Endothelial cell of umbilical vein (primary cell): Measurements from ENCODE around the gene MAPK8.

Experiments used
- CTCF ChIP-seq, 2 donors: IDR thresholded peaks; 1 replicate in 1 of 2; 2 replicates in 1 of 2; pipeline ENCODE4 v1.5.1; 2011; ENCODE audit warnings: low read length in 2 of 2, mild to moderate bottlenecking in 2 of 2, moderate library complexity in 2 of 2, control low read depth in 1 of 2, inconsistent platforms in 1 of 2, low read depth in 1 of 2; ENCODE audit not compliant: insufficient read depth in 1 of 2; ENCODE audit errors: extremely low read depth in 1 of 2
- EZH2 ChIP-seq: IDR thresholded peaks from 2 replicates; pipeline ENCODE4 v1.6.1; 2012; ENCODE audit warnings: borderline replicate concordance, low read depth, mild to moderate bottlenecking, moderate library complexity, low read length, inconsistent platforms; ENCODE audit not compliant: severe bottlenecking
- FOS ChIP-seq: IDR thresholded peaks from 2 replicates; pipeline ENCODE4 v1.6.1; 2011; ENCODE audit warnings: mild to moderate bottlenecking, low read length, moderate library complexity, borderline replicate concordance; ENCODE audit not compliant: insufficient read depth
- POLR2A ChIP-seq: IDR thresholded peaks from 2 replicates; pipeline ENCODE4 v1.6.1; 2012; ENCODE audit warnings: low read depth, mild to moderate bottlenecking, control low read depth, low read length

DNA sequence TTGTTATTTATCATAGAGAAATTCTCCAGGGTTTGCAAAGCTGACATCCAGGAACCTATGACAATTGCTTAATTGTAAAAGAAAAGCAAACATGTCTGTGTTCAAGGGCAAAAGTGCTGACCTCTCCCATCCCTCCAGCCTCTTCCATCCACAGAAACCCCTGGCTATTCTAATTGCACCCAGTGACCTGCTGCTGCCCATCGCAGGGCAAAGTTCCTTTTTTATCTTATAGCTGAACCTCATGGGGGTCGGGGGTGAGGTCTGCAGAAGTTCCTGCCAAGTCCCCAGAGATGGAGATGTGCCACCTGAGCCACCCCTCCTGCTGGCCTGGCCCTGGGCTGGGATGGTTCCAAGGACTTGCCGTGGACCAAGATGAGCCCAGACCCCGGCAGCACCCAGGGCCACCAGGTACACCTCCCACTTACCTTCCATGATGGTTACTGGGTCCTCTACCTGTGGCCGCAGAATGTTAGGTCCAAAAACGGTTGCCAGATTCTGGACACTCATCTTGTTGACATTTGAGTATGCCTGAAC is 146.5 kb downstream of the MAPK8 start:
- TF ChIP-seq POLR2A, result no peak
- no peak for TF ChIP-seq FOS
- TF ChIP-seq EZH2, result no peak
- TF ChIP-seq CTCF (IDR thresholded peaks at IDR 0.05; ENCODE audit: extremely low read depth in 1 of 2, insufficient read depth in 1 of 2, low read depth in 1 of 2, low read length in 2 of 2), result no peak
